HepG2 (cell line): ENCODE measurements around the gene RER1.

Experiments
- ATF3 ChIP-seq: sonication (generic); formaldehyde crosslinking; IDR thresholded peaks from 2 replicates; pipeline ENCODE4 v1.4.0; 2020; ENCODE audit warnings: missing genetic modification reagents
- CTCF ChIP-seq: sonication (generic); formaldehyde crosslinking; IDR thresholded peaks from 2 replicates; pipeline ENCODE4 v1.5.0; 2020; ENCODE audit warnings: mild to moderate bottlenecking, missing genetic modification reagents, moderate library complexity
- FOSL1 ChIP-seq: sonication (generic); formaldehyde crosslinking; IDR thresholded peaks from 2 replicates; pipeline ENCODE4 v1.9.0; 2021; ENCODE audit warnings: missing genetic modification reagents, borderline replicate concordance
- KMT2A ChIP-seq: sonication (generic); formaldehyde crosslinking; IDR thresholded peaks from 2 replicates; pipeline ENCODE4 v1.4.0; 2020; ENCODE audit warnings: missing genetic modification reagents
- MIER2 ChIP-seq: IDR thresholded peaks from 2 replicates; pipeline ENCODE4 v1.6.1; 2016; ENCODE audit warnings: missing biosample characterization, missing genetic modification reagents
- POLR2A ChIP-seq, 2 experiments: IDR thresholded peaks; 2 replicates each; pipeline ENCODE4 v1.6.1; 2011; ENCODE audit warnings: low read depth in 2 of 2, low read length in 2 of 2, mild to moderate bottlenecking in 1 of 2, moderate library complexity in 1 of 2; ENCODE audit not compliant: insufficient read depth in 1 of 2
- TAF15 ChIP-seq: fragments of 200-400 bp; formaldehyde crosslinking; IDR thresholded peaks from one replicate; pipeline ENCODE4 v1.6.1; 2018; ENCODE audit warnings: mild to moderate bottlenecking, low read depth, low read length; ENCODE audit not compliant: poor library complexity, severe bottlenecking
- YY1 ChIP-seq: IDR thresholded peaks from 2 replicates; pipeline ENCODE4 v1.6.1; 2011; ENCODE audit warnings: low read length, low read depth, moderate library complexity, mild to moderate bottlenecking; ENCODE audit not compliant: insufficient read depth, insufficient replicate concordance
- ZBTB4 ChIP-seq: sonication (generic); formaldehyde crosslinking; IDR thresholded peaks from 2 replicates; pipeline ENCODE4 v1.4.0; 2020; ENCODE audit warnings: missing genetic modification reagents, mild to moderate bottlenecking, borderline replicate concordance
- ZBTB40 ChIP-seq, 2 experiments: fragments of 450-650 bp in 1 of 2; sonication (generic) in 1 of 2; formaldehyde crosslinking in 1 of 2; IDR thresholded peaks; 2 replicates each; pipeline versions ENCODE4 v1.6.1 to v1.8.0; 2016 to 2022; ENCODE audit warnings: antibody characterized with exemption in 1 of 2, mild to moderate bottlenecking in 1 of 2, missing genetic modification reagents in 1 of 2
- ZNF121 ChIP-seq: sonication (generic); formaldehyde crosslinking; IDR thresholded peaks from 2 replicates; pipeline ENCODE4 v1.5.0; 2020; ENCODE audit warnings: mild to moderate bottlenecking, missing genetic modification reagents
- ZNF296 ChIP-seq: sonication (generic); formaldehyde crosslinking; conservative IDR thresholded peaks from 2 replicates; pipeline ENCODE4 v1.5.0; 2020; ENCODE audit warnings: mild to moderate bottlenecking, missing genetic modification reagents

GRCh38 chr1:2344744-2345296, 46.8 kb upstream of the RER1 start:
- TF ChIP-seq ZBTB40 (IDR thresholded peaks at IDR 0.05) (no peak), ZBTB40 (CRISPR knock-in tag; IDR thresholded peaks at IDR 0.05) (no peak), KMT2A (no peak), MIER2 (no peak), POLR2A (IDR thresholded peaks at IDR 0.05; ENCODE audit: insufficient read depth in 1 of 2, low read depth in 2 of 2, low read length in 2 of 2) (no peak), ZNF296 (CRISPR knock-in tag) (no peak), CTCF (CRISPR knock-in tag) (no peak), ZNF121 (CRISPR knock-in tag) (no peak), ATF3 (no peak), FOSL1 (CRISPR knock-in tag) (no peak), TAF15 (no peak), YY1 (no peak), ZBTB4 (CRISPR knock-in tag) (no peak)
